Measurements from ENCODE around the gene NIPAL1. TPM values are rescaled to one million over a fixed set of nuclear protein-coding genes. Genes with fewer than 3 reads are reported as not detected.

Gene NIPAL1
- total and polyA plus RNA-seq, 11 donors: 0.05 to 0.92 (median 0.31) TPM; not detected in 2

- Histone ChIP-seq H3K36me3 (no peaks in the 10 kb centered on the region), H3K27me3 (peaks cover 0 to 28% (median 0%) of the 10 kb centered on the region in 9 donors), H3K27ac (no peak overlapping the region), H3K4me1 (peaks cover 0 to 21% (median 6%) of the 10 kb centered on the region in 12 donors), H3K4me3 (no peak overlapping the region), H3K9me3 (no peaks in the 10 kb centered on the region)
- intact Hi-C loops (cut with DNase I): no loop called here
- 85 to 98% (median 89%) methylated on average over 1 of the region's 1 CpG for WGBS, 4 donors
- no peak for TF ChIP-seq CTCF (IDR thresholded peaks at IDR 0.05)
- ATAC-seq (no peak), DNase-seq (no peak)
These were observed 34.5 kb downstream of the NIPAL1 start for GRCh38 chr4:48051078-48051477.

- H3K27ac ChIP-seq: no peak overlapping the region
- DNase-seq: no peak
- no peaks in the 10 kb centered on the region for H3K36me3 ChIP-seq
- H3K4me3 ChIP-seq: no peak overlapping the region
- 70 to 73% (median 73%) methylated on average over 5 of the region's 5 CpGs for WGBS, 4 donors
- H3K27me3 ChIP-seq: no peaks in the 10 kb centered on the region
- H3K4me1 ChIP-seq: no peaks in the 10 kb centered on the region
- no peak for ATAC-seq
- TF ChIP-seq CTCF (IDR thresholded peaks at IDR 0.05) (no peak), POLR2A (IDR thresholded peaks at IDR 0.05) (no peak)
- intact Hi-C loops (cut with DNase I): no loop called here
- H3K9me3 ChIP-seq: peaks cover 0 to 5% (median 0%) of the 10 kb centered on the region in 12 donors
These were observed 42.3 kb downstream of the NIPAL1 start for GRCh38 chr4:48058617-48059530.

- ATAC-seq: no peak
- 80 to 82% (median 82%) methylated on average over 3 of the region's 3 CpGs for WGBS, 4 donors
- Histone ChIP-seq H3K36me3 (no peaks in the 10 kb centered on the region), H3K27me3 (no peaks in the 10 kb centered on the region), H3K4me3 (no peak overlapping the region), H3K4me1 (no peaks in the 10 kb centered on the region), H3K9me3 (peaks cover 0 to 5% (median 0%) of the 10 kb centered on the region in 12 donors), H3K27ac (no peak overlapping the region)
- DNase-seq: no peak
- intact Hi-C loops (cut with DNase I): no loop called here
- TF ChIP-seq POLR2A (IDR thresholded peaks at IDR 0.05) (no peak), CTCF (IDR thresholded peaks at IDR 0.05) (no peak)
These were observed 47.8 kb downstream of the NIPAL1 start for GRCh38 chr4:48064349-48064748.

- H3K9me3 ChIP-seq: peaks cover 0 to 4% (median 0%) of the 10 kb centered on the region in 12 donors
- H3K27me3 ChIP-seq: no peaks in the 10 kb centered on the region
- DNase-seq (no peak), ATAC-seq (no peak)
- intact Hi-C loops (cut with DNase I): no loop called here
- no peaks in the 10 kb centered on the region for H3K36me3 ChIP-seq
- no peak overlapping the region for H3K4me3 ChIP-seq
- H3K27ac ChIP-seq: no peak overlapping the region
- TF ChIP-seq CTCF (IDR thresholded peaks at IDR 0.05) (no peak), POLR2A (IDR thresholded peaks at IDR 0.05) (no peak)
- 93 to 99% (median 95%) methylated on average over 1 of the region's 1 CpG for WGBS, 4 donors
- no peaks in the 10 kb centered on the region for H3K4me1 ChIP-seq
These were observed 49.0 kb downstream of the NIPAL1 start for GRCh38 chr4:48065587-48066052.
